GM10847 (cell line): ENCODE data around the gene CEMP1.
A peak's percentile ranks its signal among the peaks of the same experiment; 100 is the strongest.

Source experiments
- POLR2A ChIP-seq: IDR thresholded peaks from 2 replicates; pipeline ENCODE4 v1.6.1; 2011; ENCODE audit not compliant: insufficient read length; ENCODE audit errors: extremely low read depth

The CEMP1 gene

GRCh38 chr16:2531371-2531695 lies at the start of gene CEMP1:
TSS of gene CEMP1 (minus strand) at chr16:2531408. CDS start at chr16:2531073, 335 bp downstream.
- TF ChIP-seq POLR2A: no peak

GRCh38 chr16:2537451-2538379 lies 6.5 kb upstream of the CEMP1 start, which contains the start of gene PDPK1:
TSS of gene PDPK1 (plus strand) at chr16:2538021. CDS start at chr16:2538113, 92 bp downstream.
- peak; percentile 75 for TF ChIP-seq POLR2A

GRCh38 chr16:2535625-2536013 lies 4.4 kb upstream of the CEMP1 start:
- no peak for TF ChIP-seq POLR2A

- TF ChIP-seq POLR2A: no peak
Measured at GRCh38 chr16:2533912-2534311, 2.7 kb upstream of the CEMP1 start.

- peak; percentile 20 for TF ChIP-seq POLR2A
Measured at GRCh38 chr16:2532494-2533141, 1.4 kb upstream of the CEMP1 start.

- peak; percentile 65 for TF ChIP-seq POLR2A
Measured at GRCh38 chr16:2531696-2532493, 687 bp upstream of the CEMP1 start.

- no peak for TF ChIP-seq POLR2A
Measured at GRCh38 chr16:2530629-2531318, 434 bp downstream of the CEMP1 start.

GRCh38 chr16:2529961-2530628 lies 1.1 kb downstream of the CEMP1 start:
- TF ChIP-seq POLR2A: no peak

- no peak for TF ChIP-seq POLR2A
Measured at GRCh38 chr16:2529061-2529931, 1.9 kb downstream of the CEMP1 start.

GRCh38 chr16:2528161-2529060 lies 2.8 kb downstream of the CEMP1 start:
- TF ChIP-seq POLR2A: no peak

GRCh38 chr16:2527784-2528100 lies 3.5 kb downstream of the CEMP1 start:
- no peak for TF ChIP-seq POLR2A

- TF ChIP-seq POLR2A: no peak
Measured at GRCh38 chr16:2527071-2527783, 4.0 kb downstream of the CEMP1 start.
